ENCODE measurements around the gene WFDC12. TPM values are rescaled to one million over a fixed set of nuclear protein-coding genes. Genes with fewer than 3 reads are reported as not detected.

The WFDC12 gene
- total RNA-seq, 6 experiments from 2014 or later = not detected

DNA sequence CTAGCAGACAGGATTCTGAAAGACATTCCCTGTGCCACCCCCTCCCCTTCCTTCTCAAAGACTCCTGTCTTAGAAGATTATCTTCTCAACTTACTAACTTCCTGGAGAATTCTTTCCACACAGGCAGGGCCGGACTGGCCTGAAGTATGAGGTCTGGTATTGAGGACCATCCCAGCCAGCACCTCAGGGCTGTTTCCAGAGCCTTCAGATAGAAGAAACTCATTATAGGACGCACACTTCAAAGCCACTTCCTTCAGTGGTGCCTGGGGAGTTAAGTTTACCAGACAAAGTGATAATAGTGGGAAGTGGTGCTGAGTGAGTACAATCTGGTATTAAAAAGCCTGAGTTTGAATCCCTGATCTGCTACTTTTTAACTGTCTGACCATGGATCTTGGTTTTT, 39.0 kb downstream of the WFDC12 start:
- no peak overlapping the region for H3K27ac Mint-ChIP-seq
- no peaks in the 10 kb centered on the region for H3K9me3 Mint-ChIP-seq
- peaks cover 63% of the 10 kb centered on the region for H3K4me1 Mint-ChIP-seq (ENCODE audit: low read depth)
- TF ChIP-seq, protein P1, sequence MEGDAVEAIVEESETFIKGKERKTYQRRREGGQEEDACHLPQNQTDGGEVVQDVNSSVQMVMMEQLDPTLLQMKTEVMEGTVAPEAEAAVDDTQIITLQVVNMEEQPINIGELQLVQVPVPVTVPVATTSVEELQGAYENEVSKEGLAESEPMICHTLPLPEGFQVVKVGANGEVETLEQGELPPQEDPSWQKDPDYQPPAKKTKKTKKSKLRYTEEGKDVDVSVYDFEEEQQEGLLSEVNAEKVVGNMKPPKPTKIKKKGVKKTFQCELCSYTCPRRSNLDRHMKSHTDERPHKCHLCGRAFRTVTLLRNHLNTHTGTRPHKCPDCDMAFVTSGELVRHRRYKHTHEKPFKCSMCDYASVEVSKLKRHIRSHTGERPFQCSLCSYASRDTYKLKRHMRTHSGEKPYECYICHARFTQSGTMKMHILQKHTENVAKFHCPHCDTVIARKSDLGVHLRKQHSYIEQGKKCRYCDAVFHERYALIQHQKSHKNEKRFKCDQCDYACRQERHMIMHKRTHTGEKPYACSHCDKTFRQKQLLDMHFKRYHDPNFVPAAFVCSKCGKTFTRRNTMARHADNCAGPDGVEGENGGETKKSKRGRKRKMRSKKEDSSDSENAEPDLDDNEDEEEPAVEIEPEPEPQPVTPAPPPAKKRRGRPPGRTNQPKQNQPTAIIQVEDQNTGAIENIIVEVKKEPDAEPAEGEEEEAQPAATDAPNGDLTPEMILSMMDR (IDR thresholded peaks at IDR 0.05) = no peak
- H3K27me3 Mint-ChIP-seq (ENCODE audit: insufficient read depth) = no peaks in the 10 kb centered on the region
- DNase-seq = no peak
- H3K36me3 Mint-ChIP-seq (ENCODE audit: low read depth) = peaks cover 42% of the 10 kb centered on the region
- no peak overlapping the region for H3K4me3 Mint-ChIP-seq

DNA sequence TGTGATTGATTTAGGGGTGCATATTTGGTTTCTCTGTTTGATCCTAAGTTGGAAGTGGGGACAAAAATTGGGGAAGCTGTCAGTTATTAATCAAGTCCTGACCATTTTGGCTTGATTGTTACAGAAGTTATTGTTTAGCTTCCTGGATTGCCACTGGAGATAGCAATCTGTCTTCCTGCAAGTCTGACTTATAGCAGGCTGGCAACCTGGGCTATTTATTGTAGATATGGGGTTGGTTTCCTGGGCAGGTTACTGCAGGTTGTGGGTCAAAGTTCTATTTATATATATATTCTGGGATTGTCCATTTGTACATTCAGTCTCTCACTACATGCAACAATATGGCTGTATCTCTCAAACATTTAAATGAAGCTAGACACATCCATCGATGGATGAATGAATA, 41.1 kb downstream of the WFDC12 start:
- no peaks in the 10 kb centered on the region for H3K9me3 Mint-ChIP-seq
- no peak overlapping the region; the same call in 1 of the 2 replicates for H3K4me3 Mint-ChIP-seq
- H3K36me3 Mint-ChIP-seq (ENCODE audit: low read depth) = peaks cover 42% of the 10 kb centered on the region
- H3K27ac Mint-ChIP-seq = no peak overlapping the region
- TF ChIP-seq, protein P1 (IDR thresholded peaks at IDR 0.05) = no peak
- peaks cover 41% of the 10 kb centered on the region for H3K4me1 Mint-ChIP-seq (ENCODE audit: low read depth)
- H3K27me3 Mint-ChIP-seq (ENCODE audit: insufficient read depth) = no peaks in the 10 kb centered on the region
- no peak for DNase-seq

DNA sequence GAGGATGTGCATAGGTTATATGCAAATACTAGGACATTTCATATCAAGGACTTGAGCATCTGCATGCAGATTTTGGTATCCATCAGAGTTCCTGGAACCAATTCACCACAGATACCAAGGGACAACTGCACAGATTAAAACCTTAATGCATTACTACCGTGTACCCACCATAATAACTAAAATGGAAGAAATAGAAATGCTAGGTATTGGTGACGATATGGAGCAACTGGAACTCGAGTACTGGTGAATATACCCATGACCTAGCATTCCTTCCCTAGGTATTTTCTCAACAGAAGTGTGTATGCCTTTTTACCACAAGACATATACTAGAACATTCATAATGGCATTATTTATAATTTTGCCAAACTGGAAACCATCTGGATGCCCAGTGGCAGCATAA, 41.8 kb downstream of the WFDC12 start:
- no peak overlapping the region for H3K4me3 Mint-ChIP-seq
- no peak for DNase-seq
- peaks cover 35% of the 10 kb centered on the region for H3K4me1 Mint-ChIP-seq (ENCODE audit: low read depth)
- TF ChIP-seq, protein P1 (IDR thresholded peaks at IDR 0.05) = no peak
- H3K27me3 Mint-ChIP-seq (ENCODE audit: insufficient read depth) = no peaks in the 10 kb centered on the region
- H3K36me3 Mint-ChIP-seq (ENCODE audit: low read depth) = peaks cover 42% of the 10 kb centered on the region
- H3K27ac Mint-ChIP-seq = no peak overlapping the region
- H3K9me3 Mint-ChIP-seq = no peaks in the 10 kb centered on the region

DNA sequence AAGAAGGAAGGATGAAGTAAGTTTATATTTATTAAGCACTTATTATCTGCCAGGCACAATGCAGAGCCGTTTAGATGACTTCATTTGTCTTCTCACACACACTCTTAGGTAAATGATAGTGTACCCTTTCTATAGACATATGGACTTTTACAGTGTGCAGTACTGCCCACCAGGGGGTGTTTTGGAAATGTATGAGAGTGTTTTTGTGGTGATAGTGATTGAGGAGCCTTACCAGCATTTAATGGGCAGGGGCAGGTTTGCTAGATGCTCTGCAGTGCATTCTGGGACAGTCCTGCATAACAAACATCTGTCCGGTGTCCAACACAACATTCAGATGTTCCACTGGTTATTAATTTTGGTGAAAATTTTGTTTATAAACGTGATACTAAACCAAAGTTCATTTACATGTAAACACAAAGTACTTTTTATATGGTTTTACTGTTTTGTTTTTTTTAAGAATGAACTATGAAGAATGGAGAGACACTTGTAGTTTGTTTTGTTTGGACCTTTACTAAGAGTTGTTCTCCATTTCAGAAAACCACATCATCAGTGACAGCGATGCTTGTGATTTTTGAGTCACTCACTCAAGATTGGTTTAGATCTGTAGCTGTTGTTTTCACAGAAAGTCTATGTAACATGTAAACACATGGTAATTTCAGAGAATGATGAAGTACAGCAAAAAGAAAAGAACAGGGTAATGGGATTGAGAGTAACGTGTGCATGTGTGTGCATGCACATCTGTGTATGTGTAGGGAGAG, 43.2 kb downstream of the WFDC12 start:
- TF ChIP-seq, protein P1 (IDR thresholded peaks at IDR 0.05) = peak; percentile 80
- H3K4me1 Mint-ChIP-seq (ENCODE audit: low read depth) = peaks cover 21% of the 10 kb centered on the region
- H3K9me3 Mint-ChIP-seq = no peaks in the 10 kb centered on the region
- H3K27me3 Mint-ChIP-seq (ENCODE audit: insufficient read depth) = no peaks in the 10 kb centered on the region
- H3K27ac Mint-ChIP-seq = peak overlapping the region; percentile 11; the same call in 1 of the 2 replicates
- no peak for DNase-seq
- H3K4me3 Mint-ChIP-seq = no peak overlapping the region; the same call in 1 of the 2 replicates
- H3K36me3 Mint-ChIP-seq (ENCODE audit: low read depth) = peaks cover 33% of the 10 kb centered on the region

DNA sequence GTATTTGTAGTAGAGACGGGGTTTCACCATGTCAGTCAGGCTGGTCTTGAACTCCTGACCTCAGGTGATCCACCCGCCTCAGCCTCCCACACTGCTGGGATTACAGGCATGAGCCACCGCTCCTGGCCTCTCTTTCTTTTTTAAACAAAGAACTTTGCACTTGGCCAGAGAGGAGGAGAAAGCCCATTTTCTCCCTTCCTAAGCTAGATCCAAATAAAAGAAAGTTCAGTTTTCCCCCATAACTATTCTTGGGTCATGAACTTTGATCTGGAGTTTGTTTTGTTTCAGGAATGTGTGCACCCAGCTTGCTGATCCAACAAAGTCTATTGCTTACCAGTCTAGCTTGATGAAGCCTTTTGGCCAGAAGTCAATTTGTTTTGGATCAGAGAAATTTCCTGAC, 46.7 kb downstream of the WFDC12 start:
- H3K36me3 Mint-ChIP-seq (ENCODE audit: low read depth) = peaks cover 9% of the 10 kb centered on the region
- TF ChIP-seq, protein P1 (IDR thresholded peaks at IDR 0.05) = no peak
- peaks cover 12% of the 10 kb centered on the region for H3K4me1 Mint-ChIP-seq (ENCODE audit: low read depth)
- H3K27me3 Mint-ChIP-seq (ENCODE audit: insufficient read depth) = no peaks in the 10 kb centered on the region; the same call in 1 of the 2 replicates
- no peaks in the 10 kb centered on the region for H3K9me3 Mint-ChIP-seq
- no peak overlapping the region for H3K4me3 Mint-ChIP-seq
- no peak overlapping the region for H3K27ac Mint-ChIP-seq
- no peak for DNase-seq

Other genes with a start within 250 kb of the WFDC12 start
- gene YWHAB, start 238.8 kb downstream of the WFDC12 start, total RNA-seq (2021; fragmentation: NEBNext Ultra II Directional; extraction: Animal tissue kit (Norgen Biotek cat#: 25700)) = 100 to 1,000 TPM; 284 to 315 (median 301) TPM
- 10 to 100 TPM; 14.4 to 22.4 (median 16.6) TPM for gene PABPC1L, start 214.4 kb downstream of the WFDC12 start, total RNA-seq (2021; fragmentation: NEBNext Ultra II Directional; extraction: Animal tissue kit (Norgen Biotek cat#: 25700))
- gene TOMM34, start 164.1 kb downstream of the WFDC12 start, total RNA-seq (2021; fragmentation: NEBNext Ultra II Directional; extraction: Animal tissue kit (Norgen Biotek cat#: 25700)) = 10 to 100 TPM; 88.5 to 96.5 (median 93.0) TPM
- 10 to 100 TPM; 34.3 to 46.6 (median 36.6) TPM for gene STK4, start 158.0 kb downstream of the WFDC12 start, total RNA-seq (2021; fragmentation: NEBNext Ultra II Directional; extraction: Animal tissue kit (Norgen Biotek cat#: 25700))
- gene KCNS1, start 23.3 kb downstream of the WFDC12 start, total RNA-seq (2021; fragmentation: NEBNext Ultra II Directional; extraction: Animal tissue kit (Norgen Biotek cat#: 25700)) = under 1 TPM; 0.46 to 0.95 (median 0.73) TPM
- not detected for gene WFDC5, start 9.3 kb downstream of the WFDC12 start, total RNA-seq (2021; fragmentation: NEBNext Ultra II Directional; extraction: Animal tissue kit (Norgen Biotek cat#: 25700))
- gene PI3, start 50.4 kb upstream of the WFDC12 start, total RNA-seq (2021; fragmentation: NEBNext Ultra II Directional; extraction: Animal tissue kit (Norgen Biotek cat#: 25700)) = not detected
- not detected for gene SEMG1, start 82.6 kb upstream of the WFDC12 start, total RNA-seq (2021; fragmentation: NEBNext Ultra II Directional; extraction: Animal tissue kit (Norgen Biotek cat#: 25700))
- not detected for gene SEMG2, start 96.9 kb upstream of the WFDC12 start, total RNA-seq (2021; fragmentation: NEBNext Ultra II Directional; extraction: Animal tissue kit (Norgen Biotek cat#: 25700))
- gene SLPI, start 130.1 kb upstream of the WFDC12 start, total RNA-seq (2021; fragmentation: NEBNext Ultra II Directional; extraction: Animal tissue kit (Norgen Biotek cat#: 25700)) = under 1 TPM in 2 of 6 experiments, not detected in 4; 0.33 to 0.66 TPM
- gene RBPJL, start 182.4 kb upstream of the WFDC12 start, total RNA-seq (2021; fragmentation: NEBNext Ultra II Directional; extraction: Animal tissue kit (Norgen Biotek cat#: 25700)) = not detected
- gene MATN4, start 183.8 kb upstream of the WFDC12 start, total RNA-seq (2021; fragmentation: NEBNext Ultra II Directional; extraction: Animal tissue kit (Norgen Biotek cat#: 25700)) = not detected
- gene SDC4, start 224.0 kb upstream of the WFDC12 start, total RNA-seq (2021; fragmentation: NEBNext Ultra II Directional; extraction: Animal tissue kit (Norgen Biotek cat#: 25700)) = 100 to 1,000 TPM; 122 to 146 (median 135) TPM
- 10 to 100 TPM; 22.9 to 34.1 (median 27.6) TPM for gene SYS1, start 238.7 kb upstream of the WFDC12 start, total RNA-seq (2021; fragmentation: NEBNext Ultra II Directional; extraction: Animal tissue kit (Norgen Biotek cat#: 25700))